Activated CD4-positive, alpha-beta memory T cell treated with anti-CD3 and anti-CD28 coated beads for 36 hours (primary cell): ENCODE results near the gene CSGALNACT2. TPM values are rescaled to one million over a fixed set of nuclear protein-coding genes. Genes with fewer than 3 reads are reported as not detected.

Experiments used
- CTCF ChIA-PET: fragments of 350-600 bp; sonication (Branson Sonifier 250); formaldehyde crosslinking; loops from one replicate; lab custom pipeline; 2021; ENCODE audit warnings: antibody characterized with exemption, inconsistent platforms; lab: Charles Lee
- POLR2A ChIA-PET: fragments of 350-600 bp; sonication (Branson Sonifier 250); formaldehyde crosslinking; loops from one replicate; lab custom pipeline; 2021; ENCODE audit warnings: antibody characterized with exemption; lab: Charles Lee
- DNase-seq: peaks from one replicate; pipeline ENCODE4 v3.0.0-alpha.2; 2020
- H3K27ac Mint-ChIP-seq: one replicate; pipeline ENCODE4 v1.8.0; 2021; ENCODE audit warnings: mixed read lengths
- H3K27me3 Mint-ChIP-seq: one replicate; pipeline ENCODE4 v1.8.0; 2021; ENCODE audit warnings: mixed read lengths
- H3K36me3 Mint-ChIP-seq: one replicate; pipeline ENCODE4 v1.8.0; 2021; ENCODE audit warnings: mixed read lengths
- H3K4me1 Mint-ChIP-seq: one replicate; pipeline ENCODE4 v1.8.0; 2021; ENCODE audit warnings: low read depth, mixed read lengths
- H3K4me3 Mint-ChIP-seq: one replicate; pipeline ENCODE4 v1.8.0; 2021; ENCODE audit warnings: mild to moderate bottlenecking, mixed read lengths
- H3K9me3 Mint-ChIP-seq: one replicate; pipeline ENCODE4 v1.8.0; 2021; ENCODE audit warnings: mixed read lengths
- intact Hi-C: fragments of 100-400 bp; cut with micrococcal nuclease; formaldehyde crosslinking; loops from one replicate; pipeline ENCODE4 v1.15.1; 2023
- total RNA-seq, 2 experiments: library from RNA; stranded (reverse); gene quantifications; one replicate each; pipeline ENCODE4 v1.2.3, GENCODE V29; 2021

The CSGALNACT2 gene
- total RNA-seq, 2 experiments from 2014 or later: 30.2 to 32.3 TPM

- Mint-ChIP-seq H3K27me3 (no peaks in the 10 kb centered on the region), H3K9me3 (no peaks in the 10 kb centered on the region), H3K4me3 (no peak overlapping the region), H3K4me1 (peaks cover 3% of the 10 kb centered on the region), H3K27ac (no peak overlapping the region), H3K36me3 (no peaks in the 10 kb centered on the region)
- intact Hi-C loops: no loop called here
- DNase-seq: peak; percentile 8
- POLR2A ChIA-PET: no interaction called here
- CTCF ChIA-PET: no interaction called here
Measured at GRCh38 chr10:43208147-43209073, 70.2 kb downstream of the CSGALNACT2 start.

GRCh38 chr10:43209074-43209455 lies 70.8 kb downstream of the CSGALNACT2 start:
- no peaks in the 10 kb centered on the region for H3K27me3 Mint-ChIP-seq
- ChIA-PET CTCF (no interaction called here), POLR2A (no interaction called here)

DNA sequence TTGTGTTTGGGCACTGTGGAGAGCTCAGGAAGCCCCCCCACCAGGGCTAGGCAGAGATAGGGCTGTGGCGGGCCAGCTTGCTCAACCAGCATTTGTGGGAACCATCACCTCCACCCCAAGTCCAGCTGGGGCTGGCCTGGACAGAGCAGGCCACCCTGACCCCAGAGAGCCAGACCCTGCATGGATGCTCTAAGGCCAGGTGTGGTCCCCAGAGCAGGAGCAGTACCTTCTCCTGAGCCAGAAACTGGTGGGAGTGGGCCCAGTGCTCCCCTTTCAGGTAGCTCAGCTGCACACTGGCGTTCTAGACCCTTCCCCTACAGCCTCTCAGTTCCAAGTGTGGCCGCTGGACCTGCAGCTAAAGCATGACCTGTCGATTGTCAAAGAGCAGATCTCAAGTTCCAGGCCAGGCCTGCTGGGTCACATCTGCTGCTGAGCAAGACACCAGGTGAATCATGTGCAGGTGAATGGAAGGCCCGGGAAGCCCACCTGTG lies 71.5 kb downstream of the CSGALNACT2 start:
- H3K36me3 Mint-ChIP-seq: no peaks in the 10 kb centered on the region
- POLR2A ChIA-PET: no interaction called here
- no peak overlapping the region for H3K27ac Mint-ChIP-seq
- H3K9me3 Mint-ChIP-seq: no peaks in the 10 kb centered on the region
- no peak for DNase-seq
- no peaks in the 10 kb centered on the region for H3K27me3 Mint-ChIP-seq
- H3K4me3 Mint-ChIP-seq: no peak overlapping the region
- CTCF ChIA-PET: interaction anchor here (0.6 kb wide), 1 partner anchor 170 kb away, joined by 3 read pairs; no protein-coding TSS in a partner anchor
- peaks cover 3% of the 10 kb centered on the region for H3K4me1 Mint-ChIP-seq
- intact Hi-C loops: no loop called here

More at GRCh38 chr10:43209074-43209455, 70.8 kb downstream of the CSGALNACT2 start:
- Mint-ChIP-seq H3K4me1 (peaks cover 3% of the 10 kb centered on the region), H3K9me3 (no peaks in the 10 kb centered on the region), H3K27ac (no peak overlapping the region), H3K36me3 (no peaks in the 10 kb centered on the region), H3K4me3 (no peak overlapping the region)
- DNase-seq: no peak
- intact Hi-C loops: no loop called here

DNA sequence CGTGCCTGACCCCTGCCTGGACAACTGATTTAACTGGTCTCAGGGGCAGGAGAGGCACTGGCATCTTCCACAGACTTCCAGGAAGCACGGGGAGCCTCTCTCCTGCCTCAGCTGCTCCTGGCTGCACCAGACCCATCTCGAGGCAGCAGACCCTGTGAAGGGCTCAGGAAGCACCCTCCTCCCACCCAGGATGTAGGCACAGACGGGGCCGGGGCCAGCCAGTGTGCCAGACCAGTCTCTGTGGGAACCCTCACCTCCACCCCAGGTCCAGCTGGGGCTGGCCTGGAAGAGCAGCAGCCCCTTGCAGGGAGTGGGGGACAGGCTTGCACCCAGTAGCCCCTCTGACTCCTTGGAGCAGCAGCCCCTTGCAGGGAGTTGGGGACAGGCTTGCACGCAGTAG lies 72.3 kb downstream of the CSGALNACT2 start:
- H3K4me1 Mint-ChIP-seq: no peaks in the 10 kb centered on the region
- no peaks in the 10 kb centered on the region for H3K9me3 Mint-ChIP-seq
- no peaks in the 10 kb centered on the region for H3K36me3 Mint-ChIP-seq
- no peak overlapping the region for H3K4me3 Mint-ChIP-seq
- no peak for DNase-seq
- no peak overlapping the region for H3K27ac Mint-ChIP-seq
- H3K27me3 Mint-ChIP-seq: no peaks in the 10 kb centered on the region
- intact Hi-C loops: no loop called here
- POLR2A ChIA-PET: no interaction called here
- CTCF ChIA-PET: no interaction called here

DNA sequence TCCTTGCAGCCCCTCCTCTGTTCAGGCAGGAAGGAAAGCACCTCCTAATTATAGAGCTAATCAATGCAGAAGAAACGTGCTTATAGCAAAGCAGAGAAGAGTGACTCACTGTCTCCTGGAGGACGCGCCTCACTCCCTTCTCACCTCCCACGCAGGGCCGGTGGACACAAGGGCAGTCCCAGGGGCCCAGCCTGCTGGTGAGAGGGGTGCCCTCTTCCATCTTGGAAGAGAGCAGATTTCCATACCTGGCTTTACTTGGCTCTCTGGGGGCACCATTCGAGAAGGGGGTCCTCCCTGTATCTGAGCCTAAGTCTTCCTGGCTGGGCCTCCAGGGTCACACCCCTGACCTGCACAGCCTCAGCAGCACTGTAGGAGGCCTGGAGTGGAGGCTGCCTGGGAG lies 72.8 kb downstream of the CSGALNACT2 start:
- Mint-ChIP-seq H3K4me3 (no peak overlapping the region), H3K36me3 (no peaks in the 10 kb centered on the region), H3K4me1 (no peaks in the 10 kb centered on the region), H3K27me3 (no peaks in the 10 kb centered on the region), H3K9me3 (no peaks in the 10 kb centered on the region), H3K27ac (no peak overlapping the region)
- intact Hi-C loops: no loop called here
- DNase-seq: peak; percentile 35
- CTCF ChIA-PET: no interaction called here
- POLR2A ChIA-PET: no interaction called here

GRCh38 chr10:43211431-43212042 lies 73.3 kb downstream of the CSGALNACT2 start:
- no peak overlapping the region for H3K4me3 Mint-ChIP-seq
- POLR2A ChIA-PET: no interaction called here

GRCh38 chr10:43212043-43212721 lies 73.9 kb downstream of the CSGALNACT2 start:
- H3K27ac Mint-ChIP-seq: no peak overlapping the region
- DNase-seq: no peak
- ChIA-PET POLR2A (no interaction called here), CTCF (interaction anchor here (2.2 kb wide), 1 partner anchor 10 kb away, joined by 6 read pairs; no protein-coding TSS in a partner anchor)
- H3K4me3 Mint-ChIP-seq: no peak overlapping the region
- H3K36me3 Mint-ChIP-seq: no peaks in the 10 kb centered on the region
- H3K27me3 Mint-ChIP-seq: no peaks in the 10 kb centered on the region
- no peaks in the 10 kb centered on the region for H3K4me1 Mint-ChIP-seq
- no peaks in the 10 kb centered on the region for H3K9me3 Mint-ChIP-seq
- intact Hi-C loops: no loop called here

More at GRCh38 chr10:43211431-43212042, 73.3 kb downstream of the CSGALNACT2 start:
- no peaks in the 10 kb centered on the region for H3K36me3 Mint-ChIP-seq
- DNase-seq: no peak
- CTCF ChIA-PET: no interaction called here
- H3K4me1 Mint-ChIP-seq: no peaks in the 10 kb centered on the region
- H3K27ac Mint-ChIP-seq: no peak overlapping the region
- intact Hi-C loops: no loop called here
- H3K9me3 Mint-ChIP-seq: no peaks in the 10 kb centered on the region
- H3K27me3 Mint-ChIP-seq: no peaks in the 10 kb centered on the region

GRCh38 chr10:43214071-43214955 lies 76.1 kb downstream of the CSGALNACT2 start:
- no peaks in the 10 kb centered on the region for H3K4me1 Mint-ChIP-seq
- no peak overlapping the region for H3K27ac Mint-ChIP-seq
- H3K4me3 Mint-ChIP-seq: no peak overlapping the region
- ChIA-PET POLR2A (no interaction called here), CTCF (interaction anchor here (1.0 to 2.2 kb wide), 5 partner anchors 9 to 42 kb away, joined by 4 to 6 read pairs (median 5); no protein-coding TSS in a partner anchor)
- no peak for DNase-seq
- H3K27me3 Mint-ChIP-seq: no peaks in the 10 kb centered on the region
- intact Hi-C loops: no loop called here
- no peaks in the 10 kb centered on the region for H3K36me3 Mint-ChIP-seq
- no peaks in the 10 kb centered on the region for H3K9me3 Mint-ChIP-seq

DNA sequence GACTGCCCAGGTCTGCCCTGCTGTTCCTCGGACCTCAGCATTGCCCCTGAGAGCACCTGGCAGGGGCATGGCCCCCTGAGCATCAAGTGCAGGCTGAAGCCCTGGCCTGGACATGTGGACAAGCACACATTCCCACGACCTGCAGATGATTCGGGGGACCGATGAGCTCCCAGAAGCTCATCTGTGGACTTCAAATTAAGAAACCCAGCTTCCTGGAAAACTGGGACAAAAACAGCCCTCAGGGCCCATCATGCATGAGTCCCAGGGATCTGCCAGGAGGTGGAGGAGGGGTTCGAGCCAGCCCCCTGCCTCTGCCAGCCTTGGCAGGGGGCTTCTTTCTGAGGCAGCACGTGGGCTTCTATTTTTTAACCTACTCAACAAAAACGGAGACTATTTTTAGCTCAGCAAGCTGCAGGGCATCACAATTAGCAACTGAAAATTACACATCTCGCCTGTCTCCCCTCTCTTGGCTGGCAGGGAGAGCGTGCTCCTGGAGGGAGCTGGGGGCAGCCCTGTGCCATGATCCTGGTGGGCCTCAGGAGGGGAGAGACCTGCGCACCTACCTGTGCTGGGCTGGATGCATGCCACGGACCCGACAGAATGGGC lies 76.8 kb downstream of the CSGALNACT2 start:
- CTCF ChIA-PET: interaction anchor here (1.0 to 1.2 kb wide), 2 partner anchors 10 to 13 kb away, joined by 4 to 5 read pairs; no protein-coding TSS in a partner anchor
- POLR2A ChIA-PET: no interaction called here
- Mint-ChIP-seq H3K4me3 (no peak overlapping the region), H3K4me1 (no peaks in the 10 kb centered on the region), H3K36me3 (no peaks in the 10 kb centered on the region), H3K27me3 (no peaks in the 10 kb centered on the region), H3K27ac (no peak overlapping the region), H3K9me3 (no peaks in the 10 kb centered on the region)
- intact Hi-C loops: no loop called here
- no peak for DNase-seq

DNA sequence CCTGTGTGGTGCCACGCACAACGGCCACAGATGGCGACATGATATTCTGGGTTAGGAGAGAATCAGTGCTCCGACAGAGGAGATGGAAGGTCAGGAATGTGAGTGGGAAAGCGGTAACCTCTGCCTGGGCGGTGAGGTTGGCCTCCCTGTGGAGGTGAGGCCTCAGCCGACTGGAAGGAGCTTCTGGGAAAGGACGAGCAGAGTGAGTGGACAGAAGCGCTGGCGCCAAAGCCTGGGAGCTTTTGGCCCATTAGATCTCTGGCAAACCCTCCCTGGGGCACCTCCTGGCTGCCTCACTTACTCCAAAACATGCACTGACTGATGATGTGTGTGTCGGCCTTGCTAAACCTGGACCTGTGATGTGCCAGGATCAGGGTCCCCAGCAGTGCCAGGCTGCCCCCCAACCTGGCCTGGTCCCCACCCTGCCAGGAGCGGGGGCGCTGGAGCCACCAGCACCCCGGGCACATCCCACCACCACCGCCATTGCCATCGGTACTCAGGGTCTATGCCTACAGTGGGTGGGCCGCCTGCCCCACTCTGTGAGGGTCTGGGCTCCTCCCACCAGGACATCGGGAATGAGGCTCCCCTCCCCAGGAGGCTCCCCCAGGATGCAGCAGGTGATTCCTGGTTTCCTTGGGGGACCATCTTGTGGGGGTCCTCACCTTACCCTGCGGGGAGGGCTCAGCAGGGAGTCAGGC lies 77.7 kb downstream of the CSGALNACT2 start:
- no peaks in the 10 kb centered on the region for H3K4me1 Mint-ChIP-seq
- no peak overlapping the region for H3K4me3 Mint-ChIP-seq
- ChIA-PET POLR2A (no interaction called here), CTCF (interaction anchor here (1.2 kb wide), 1 partner anchor 11 kb away, joined by 5 read pairs; no protein-coding TSS in a partner anchor)
- H3K9me3 Mint-ChIP-seq: no peaks in the 10 kb centered on the region
- no peaks in the 10 kb centered on the region for H3K27me3 Mint-ChIP-seq
- intact Hi-C loops: no loop called here
- no peak for DNase-seq
- no peak overlapping the region for H3K27ac Mint-ChIP-seq
- no peaks in the 10 kb centered on the region for H3K36me3 Mint-ChIP-seq
